GM18909 (cell line): ENCODE measurements around the gene STAG3.
"Not testable (repeated sequence)": the region's sequence is repeated elsewhere in the genome, so short reads cannot be mapped to it uniquely, and the experiment has no call there.

Source experiments
- ATAC-seq: cut with Tn5 transposase; IDR thresholded peaks from one replicate; pipeline ENCODE4 v1.9.1; 2021; ENCODE audit warnings: mild to moderate bottlenecking; ENCODE audit not compliant: unreplicated experiment, poor library complexity

Gene STAG3

GRCh38 chr7:100210805-100211204 lies 33.1 kb downstream of the STAG3 start:
- ATAC-seq: no peak

- no peak for ATAC-seq
These were observed 33.6 kb downstream of the STAG3 start for GRCh38 chr7:100211342-100211780.

GRCh38 chr7:100212631-100213286 lies 35.0 kb downstream of the STAG3 start:
- no peak for ATAC-seq

GRCh38 chr7:100213672-100214071 lies 36.0 kb downstream of the STAG3 start:
- no peak for ATAC-seq

GRCh38 chr7:100214356-100214755 lies 36.6 kb downstream of the STAG3 start:
- ATAC-seq: not testable (repeated sequence)

GRCh38 chr7:100215895-100216294 lies 38.2 kb downstream of the STAG3 start:
- no peak for ATAC-seq

- ATAC-seq: peak; percentile 13
These were observed 40.2 kb downstream of the STAG3 start for GRCh38 chr7:100217934-100218333.

- ATAC-seq: no peak
These were observed 41.6 kb downstream of the STAG3 start for GRCh38 chr7:100219271-100219737.

GRCh38 chr7:100219801-100220585 lies 42.3 kb downstream of the STAG3 start, which contains the start of gene PVRIG:
Gene PVRIG (plus strand): TSS chr7:100219949. CDS start chr7:100219971, 22 bp downstream.
- ATAC-seq: not testable (repeated sequence)

- peak; percentile 11 for ATAC-seq
These were observed 43.0 kb downstream of the STAG3 start for GRCh38 chr7:100220586-100221230.

GRCh38 chr7:100221231-100221718 lies 43.6 kb downstream of the STAG3 start:
- peak; percentile 52 for ATAC-seq

GRCh38 chr7:100221767-100222444 lies 44.2 kb downstream of the STAG3 start:
- no peak for ATAC-seq

- no peak for ATAC-seq
These were observed 44.9 kb downstream of the STAG3 start for GRCh38 chr7:100222445-100223132.

GRCh38 chr7:100223376-100223927 lies 45.7 kb downstream of the STAG3 start:
- ATAC-seq: not testable (repeated sequence)

GRCh38 chr7:100224891-100225290 lies 47.2 kb downstream of the STAG3 start:
- not testable (repeated sequence) for ATAC-seq

- ATAC-seq: not testable (repeated sequence)
These were observed 57.1 kb downstream of the STAG3 start for GRCh38 chr7:100234660-100235317.

- ATAC-seq: not testable (repeated sequence)
These were observed 62.3 kb downstream of the STAG3 start for GRCh38 chr7:100239975-100240374.

GRCh38 chr7:100243385-100243784 lies 65.7 kb downstream of the STAG3 start:
- not testable (repeated sequence) for ATAC-seq
